Renal pelvis (tissue), 4 donors: ENCODE data around the gene DENND4A. TPM values are rescaled to one million over a fixed set of nuclear protein-coding genes. Genes with fewer than 3 reads are reported as not detected.
"Not testable (repeated sequence)": the region's sequence is repeated elsewhere in the genome, so short reads cannot be mapped to it uniquely, and the experiment has no call there.

ENCODE experiments used
- DNase-seq: peaks from one replicate; pipeline ENCODE4 v3.0.0-alpha.2; 2013
- polyA plus RNA-seq, 3 donors: library from polyadenylated mRNA; unstranded; fragments of 120-200 nt; gene quantifications; one replicate each; pipeline ENCODE4 v1.2.1, GENCODE V29; 2013; ENCODE audit not compliant: insufficient read length in 3 of 3

DENND4A gene
- polyA plus RNA-seq, 3 donors, result 13.3 to 19.6 (median 15.4) TPM

DNA sequence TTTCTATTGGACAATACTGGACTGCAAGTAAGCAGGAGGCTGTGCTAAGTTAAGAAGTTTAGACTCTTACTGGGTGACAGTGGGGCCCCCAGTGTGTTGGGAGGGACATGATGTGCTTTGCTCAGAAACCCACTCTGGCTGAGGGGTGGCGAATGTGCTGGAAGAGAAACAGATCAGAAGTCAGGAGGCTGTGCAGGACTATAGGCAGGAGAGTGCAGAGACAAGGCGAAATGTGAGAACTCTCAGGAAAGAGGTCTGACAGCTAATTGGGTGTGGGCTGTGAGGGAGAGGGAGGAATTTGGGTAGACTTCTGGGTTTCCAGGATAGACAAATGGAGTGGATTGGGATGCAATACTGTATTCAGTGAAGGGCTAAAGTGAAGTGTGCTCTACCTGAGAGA lies 158.3 kb downstream of the DENND4A start:
- DNase-seq, result no peak

DNA sequence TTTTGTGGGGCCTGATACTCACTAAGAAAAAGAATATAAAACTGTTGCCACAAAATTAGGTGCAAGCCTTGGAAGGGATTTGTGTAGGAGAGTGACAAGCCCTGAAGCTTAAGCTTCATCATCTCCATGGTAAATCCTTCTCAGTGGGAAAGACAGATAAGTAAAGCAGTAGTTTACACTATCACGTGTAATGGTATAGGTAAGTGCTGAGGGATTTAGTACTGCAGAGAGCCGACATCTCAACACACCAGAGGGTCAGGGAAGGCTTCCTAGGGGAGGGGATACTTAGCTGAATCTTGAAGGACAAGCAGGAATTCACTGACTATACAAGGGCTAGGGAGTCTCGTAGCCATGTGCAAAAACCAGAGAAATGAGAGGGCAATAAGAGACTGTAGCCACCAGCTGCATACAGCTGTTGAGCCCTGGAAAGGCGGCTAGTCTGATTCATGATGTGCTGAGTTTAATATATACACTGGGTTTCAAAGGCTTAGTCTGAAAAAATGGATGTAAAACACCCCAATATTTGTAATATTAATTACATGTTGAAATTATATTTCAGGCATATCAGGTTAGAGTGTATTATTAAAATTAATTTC lies 159.2 kb downstream of the DENND4A start:
- DNase-seq, result peak; percentile 31

DNA sequence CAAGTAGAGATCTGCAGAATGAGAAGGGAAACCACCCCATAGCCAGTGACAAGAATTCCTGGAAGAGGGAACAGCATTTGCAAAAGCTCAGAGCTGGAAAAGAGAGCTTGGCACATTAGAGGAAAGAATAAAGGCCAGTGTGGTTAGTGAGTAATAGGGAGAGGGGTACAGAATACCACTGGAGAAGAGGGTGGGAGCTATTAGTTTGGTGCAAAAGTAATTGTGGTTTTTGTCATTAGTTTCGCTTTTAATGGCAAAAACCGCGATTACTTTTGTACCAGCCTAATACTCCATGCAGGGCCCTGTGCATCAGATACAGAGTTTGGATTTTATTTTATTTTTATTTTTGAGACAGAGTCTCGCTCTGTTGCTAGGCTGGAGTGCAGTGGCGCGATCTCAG lies 160.6 kb downstream of the DENND4A start:
- no peak for DNase-seq

DNA sequence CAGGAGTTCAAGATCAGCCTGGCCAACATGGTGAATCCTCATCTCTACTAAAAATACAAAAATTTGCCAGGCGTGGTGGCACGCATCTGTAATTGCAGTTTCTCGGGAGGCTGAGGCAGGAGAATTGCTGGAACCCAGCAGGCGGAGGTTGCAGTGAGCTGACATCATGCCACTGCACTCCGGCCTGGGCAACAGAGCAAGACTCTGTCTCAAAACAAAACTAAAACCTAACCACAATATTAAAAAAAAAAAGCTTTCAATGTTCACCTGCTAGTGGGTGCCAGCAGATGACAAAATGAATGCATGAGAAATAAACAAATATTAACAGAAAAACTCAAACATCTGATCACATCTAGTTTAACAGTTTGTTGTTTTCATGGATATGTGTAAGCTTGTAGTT lies 161.3 kb downstream of the DENND4A start:
- DNase-seq, result no peak

DNA sequence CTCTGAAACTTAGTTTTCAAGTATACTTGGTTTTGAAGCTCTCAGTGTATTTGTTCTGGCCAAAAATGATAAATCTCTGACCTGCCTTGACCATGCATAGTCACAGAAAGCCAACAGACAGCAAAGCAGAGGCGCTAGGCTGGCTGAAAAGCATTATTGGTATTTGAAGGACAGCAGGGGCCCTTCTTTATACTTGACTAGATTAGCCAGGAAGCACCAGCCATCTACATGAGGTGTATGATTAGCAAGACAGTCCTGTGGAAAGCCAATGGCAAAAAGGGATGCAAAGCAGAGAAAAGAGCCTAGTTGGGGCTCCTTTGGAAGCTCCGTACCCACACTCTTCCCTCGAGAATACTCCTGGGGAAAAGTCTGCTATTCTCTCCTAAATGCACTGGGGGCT lies 162.5 kb downstream of the DENND4A start:
- no peak for DNase-seq

DNA sequence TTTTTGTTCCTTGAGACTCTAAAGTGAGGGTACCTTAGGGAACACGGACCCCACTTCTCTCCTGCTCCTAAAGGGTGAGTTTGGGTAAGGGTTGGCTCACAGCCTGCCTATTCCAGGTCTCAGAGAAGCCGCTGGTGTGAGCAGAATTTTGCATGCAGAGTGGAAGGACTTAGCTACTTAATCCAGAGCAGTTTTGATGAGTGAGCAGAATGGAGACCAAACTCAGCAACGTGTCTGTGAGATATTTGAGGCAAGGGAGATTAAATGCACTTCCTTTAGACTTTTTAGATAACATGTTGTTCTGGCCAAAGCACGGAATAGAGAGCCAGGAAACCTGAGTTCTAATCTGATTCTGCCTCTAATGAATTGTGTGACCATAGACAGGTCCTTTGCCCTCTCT lies 165.2 kb downstream of the DENND4A start:
- no peak for DNase-seq

DNA sequence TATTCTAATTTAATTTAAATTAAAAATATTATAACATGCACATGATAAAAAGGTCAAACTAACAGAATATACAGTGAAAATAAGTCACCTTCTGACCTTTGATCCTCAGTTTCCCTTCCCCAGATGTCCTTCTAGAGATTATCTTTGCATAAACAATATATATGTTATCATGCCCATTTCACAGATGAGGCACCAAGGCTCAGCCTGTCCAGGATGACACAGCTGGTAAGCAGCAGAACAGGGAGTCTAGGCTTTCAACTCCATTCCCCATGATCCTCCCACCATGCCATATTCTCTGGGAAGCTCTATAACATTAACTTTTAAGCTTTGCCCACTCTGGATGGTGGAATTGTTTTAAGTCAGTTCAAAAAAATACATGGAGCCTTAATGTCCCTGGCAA lies 169.0 kb downstream of the DENND4A start:
- DNase-seq, result no peak

DNA sequence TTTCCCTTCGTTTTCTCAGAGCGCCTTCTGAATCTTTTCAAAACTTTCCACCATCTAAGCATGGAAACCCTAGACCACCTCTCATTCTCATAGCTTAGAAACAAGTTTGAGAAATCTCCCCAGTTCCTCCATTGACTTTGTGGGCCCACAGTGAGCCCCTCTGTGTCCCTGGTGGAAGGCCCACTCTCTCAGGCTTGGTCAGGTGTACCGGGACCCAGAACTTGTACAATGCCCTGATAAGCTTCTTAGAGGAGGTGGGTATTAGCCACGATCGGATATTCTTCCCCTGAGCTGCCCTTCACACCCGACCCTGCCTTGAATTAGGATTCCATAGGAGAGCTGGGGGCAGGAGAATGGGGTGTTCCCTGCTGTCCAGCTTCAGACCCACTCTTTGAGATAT lies 170.5 kb downstream of the DENND4A start, which contains the start of gene SLC24A1:
Gene SLC24A1, plus strand, starts transcription at position 301 of the 400 bp plus-strand sequence. CDS start 2,143 bp downstream, outside the sequence.
- DNase-seq, result no peak

DNA sequence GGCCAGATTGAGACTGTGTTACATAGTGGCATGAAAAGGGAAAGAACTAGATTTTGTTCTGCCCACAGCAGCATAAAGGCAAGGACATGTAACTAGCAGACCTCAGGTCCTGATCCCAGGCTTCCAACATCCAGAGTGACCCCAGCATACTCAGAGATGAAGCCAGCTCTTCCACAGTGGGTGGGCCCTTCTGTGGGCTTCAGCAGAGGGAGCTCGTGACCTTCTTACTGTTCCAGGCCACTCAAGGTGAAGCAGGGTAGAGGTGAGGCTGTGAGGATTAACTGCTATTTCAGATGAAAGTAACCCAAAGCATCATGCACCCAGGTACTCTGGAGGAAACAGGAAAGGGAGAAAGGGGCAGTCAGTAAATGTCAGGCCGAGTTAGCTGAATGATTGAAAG lies 171.3 kb downstream of the DENND4A start:
- no peak for DNase-seq

DNA sequence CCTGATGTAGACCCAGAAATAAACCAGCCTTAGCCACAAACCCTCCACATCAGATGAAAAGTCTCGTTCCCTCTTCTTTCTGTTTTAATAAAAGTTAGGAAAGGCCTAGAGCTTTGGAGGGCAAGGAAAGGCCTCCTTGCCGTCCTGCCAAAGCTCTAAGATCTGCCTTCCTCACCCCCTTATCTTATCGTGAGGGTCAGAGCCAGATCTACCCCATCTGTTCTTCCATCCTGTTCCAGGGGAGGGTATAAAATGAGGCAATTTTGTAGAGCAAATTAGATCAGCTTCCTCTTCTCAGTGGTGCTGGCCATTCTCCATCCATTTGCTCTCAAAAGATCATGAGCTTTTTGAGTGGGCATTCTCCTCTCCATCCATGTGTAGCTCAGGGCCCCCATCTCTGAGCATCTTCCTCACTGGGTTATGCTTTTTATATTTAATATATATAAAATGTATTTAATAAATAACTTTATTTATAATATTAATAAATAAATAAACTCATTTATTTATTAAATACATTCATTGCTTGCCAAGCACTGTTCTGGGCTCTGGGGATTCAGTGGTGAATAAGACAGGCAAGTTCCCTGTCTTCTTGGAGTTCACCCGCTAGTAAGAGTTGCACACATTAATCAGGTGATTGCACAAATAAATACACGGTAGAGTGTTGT lies 172.3 kb downstream of the DENND4A start:
- DNase-seq, result no peak

DNA sequence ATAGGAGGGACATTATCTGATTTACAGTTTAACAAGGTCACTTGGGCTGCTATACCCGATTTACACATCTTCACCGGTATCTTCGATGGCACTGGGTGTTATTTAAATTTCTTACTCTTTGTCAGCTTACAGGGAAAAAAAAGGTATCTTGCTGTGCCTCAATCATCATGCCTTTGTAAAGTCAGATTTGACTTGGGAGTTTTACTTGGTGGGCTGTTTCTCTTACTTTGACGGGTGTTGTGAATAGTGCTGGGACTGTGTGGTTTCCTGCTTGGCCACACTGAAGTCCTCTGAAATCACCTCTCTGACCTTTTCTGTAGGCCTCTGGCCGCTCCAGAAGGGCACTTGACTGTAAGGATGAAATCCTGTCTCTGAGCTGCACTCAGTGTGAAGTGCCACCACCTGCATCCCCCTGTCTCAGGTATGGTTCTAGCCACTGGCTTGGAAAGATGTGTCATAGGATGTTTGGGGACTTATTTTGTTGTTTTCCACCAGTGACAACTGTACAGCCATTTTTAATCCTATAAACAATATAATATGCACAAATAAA lies 173.5 kb downstream of the DENND4A start:
- no peak for DNase-seq

DNA sequence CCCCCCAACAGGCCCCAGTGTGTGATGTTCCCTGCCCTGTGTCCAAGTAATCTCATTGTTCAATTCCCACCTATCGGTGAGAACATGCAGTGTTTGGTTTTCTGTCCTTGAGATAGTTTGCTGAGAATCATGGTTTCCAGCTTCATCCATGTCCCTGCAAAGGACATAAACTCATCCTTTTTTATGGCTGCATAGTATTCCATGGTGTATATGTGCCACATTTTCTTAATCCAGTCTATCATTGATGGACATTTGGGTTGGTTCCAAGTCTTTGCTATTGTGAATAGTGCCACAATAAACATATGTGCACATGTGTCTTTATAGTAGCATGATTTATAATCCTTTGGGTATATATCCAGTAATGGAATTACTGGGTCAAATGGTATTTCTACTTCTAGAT lies 176.2 kb downstream of the DENND4A start:
- not testable (repeated sequence) for DNase-seq

DNA sequence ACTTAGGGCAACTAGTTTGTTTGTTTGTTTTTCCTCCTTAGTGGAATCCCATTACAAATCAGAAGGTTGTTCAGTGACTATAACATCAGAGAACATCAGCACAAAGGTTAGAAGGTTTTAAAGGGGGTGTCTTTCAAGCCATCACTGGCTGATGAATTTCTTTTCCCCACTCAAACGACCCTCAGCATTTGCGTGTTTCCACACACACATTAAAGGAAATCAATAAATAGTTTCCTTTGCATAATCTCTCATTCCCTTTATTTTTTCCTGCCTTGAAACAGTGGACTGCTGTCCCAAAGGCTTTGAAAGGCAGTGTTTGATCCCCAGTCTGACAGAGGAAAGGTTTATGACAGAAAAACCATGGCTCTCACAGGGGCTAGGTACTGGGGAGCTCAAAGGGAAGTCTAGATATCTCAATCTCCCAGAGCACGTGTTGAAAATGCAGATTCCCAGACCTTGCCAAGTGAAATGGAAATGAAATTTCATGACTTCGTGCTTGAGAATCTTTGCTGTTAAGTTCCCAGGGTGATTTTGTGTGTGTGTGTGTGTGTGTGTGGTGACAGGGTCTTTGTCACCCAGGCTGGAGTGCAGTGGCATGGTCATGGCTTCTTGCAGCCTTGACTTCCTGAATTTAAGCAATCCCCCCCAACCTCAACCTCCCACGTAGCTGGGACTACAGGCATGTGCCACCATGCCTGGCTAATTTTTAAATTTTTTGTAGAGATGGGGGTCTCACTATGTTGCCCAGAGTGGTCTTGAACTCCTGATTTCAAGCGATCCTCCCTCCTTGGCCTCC lies 178.9 kb downstream of the DENND4A start:
- DNase-seq, result no peak

DNA sequence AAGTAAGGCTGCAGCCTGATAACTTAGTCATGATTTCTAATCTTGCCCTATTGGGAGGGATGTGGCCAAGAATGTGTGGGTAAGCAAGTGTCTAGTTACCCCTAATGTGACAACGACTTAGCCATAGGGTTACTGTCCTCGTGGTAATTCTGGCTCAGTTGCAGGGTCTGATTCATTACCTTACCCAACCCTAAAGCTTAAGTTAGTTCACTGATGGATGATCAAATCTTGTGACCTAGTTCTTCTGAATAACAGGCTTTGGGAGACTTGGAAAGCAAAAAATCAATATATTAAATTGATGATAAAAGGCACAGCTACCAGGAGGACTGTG lies 179.5 kb downstream of the DENND4A start:
- no peak for DNase-seq

DNA sequence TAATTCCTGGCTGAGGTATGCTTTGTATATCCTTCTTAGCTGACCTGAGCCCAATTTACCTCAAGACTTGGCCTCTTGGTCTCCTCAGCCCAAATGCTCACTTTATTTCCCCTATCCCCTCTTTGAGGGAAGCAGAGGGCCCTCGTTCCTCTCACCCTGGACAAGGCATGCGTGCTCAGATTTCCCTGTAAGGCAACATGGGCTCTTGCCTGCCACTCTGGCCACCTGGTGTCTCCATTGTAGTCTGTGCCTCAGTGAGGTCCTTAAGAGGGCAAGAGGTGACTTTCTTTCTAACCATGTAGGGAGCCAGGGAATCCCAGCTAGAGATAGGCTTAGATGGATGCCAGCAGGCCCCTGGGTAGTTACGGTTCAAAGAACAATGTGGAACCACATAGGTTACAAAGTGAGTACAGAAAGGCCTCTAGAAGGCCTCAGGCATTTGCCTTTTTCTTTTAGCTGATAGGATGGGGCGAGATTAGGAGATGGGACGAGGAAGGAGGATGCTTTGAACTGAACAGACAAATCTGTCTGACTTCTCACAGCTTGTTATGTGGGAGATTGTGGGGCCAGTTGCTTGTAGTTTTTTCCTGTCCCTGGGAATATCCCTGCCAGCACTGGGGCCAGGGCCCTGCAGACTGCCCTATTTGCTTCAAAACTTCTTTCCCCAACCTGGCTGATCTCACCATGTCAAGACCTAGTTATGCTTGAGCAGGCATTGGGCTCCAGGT lies 180.0 kb downstream of the DENND4A start:
- no peak for DNase-seq

DNA sequence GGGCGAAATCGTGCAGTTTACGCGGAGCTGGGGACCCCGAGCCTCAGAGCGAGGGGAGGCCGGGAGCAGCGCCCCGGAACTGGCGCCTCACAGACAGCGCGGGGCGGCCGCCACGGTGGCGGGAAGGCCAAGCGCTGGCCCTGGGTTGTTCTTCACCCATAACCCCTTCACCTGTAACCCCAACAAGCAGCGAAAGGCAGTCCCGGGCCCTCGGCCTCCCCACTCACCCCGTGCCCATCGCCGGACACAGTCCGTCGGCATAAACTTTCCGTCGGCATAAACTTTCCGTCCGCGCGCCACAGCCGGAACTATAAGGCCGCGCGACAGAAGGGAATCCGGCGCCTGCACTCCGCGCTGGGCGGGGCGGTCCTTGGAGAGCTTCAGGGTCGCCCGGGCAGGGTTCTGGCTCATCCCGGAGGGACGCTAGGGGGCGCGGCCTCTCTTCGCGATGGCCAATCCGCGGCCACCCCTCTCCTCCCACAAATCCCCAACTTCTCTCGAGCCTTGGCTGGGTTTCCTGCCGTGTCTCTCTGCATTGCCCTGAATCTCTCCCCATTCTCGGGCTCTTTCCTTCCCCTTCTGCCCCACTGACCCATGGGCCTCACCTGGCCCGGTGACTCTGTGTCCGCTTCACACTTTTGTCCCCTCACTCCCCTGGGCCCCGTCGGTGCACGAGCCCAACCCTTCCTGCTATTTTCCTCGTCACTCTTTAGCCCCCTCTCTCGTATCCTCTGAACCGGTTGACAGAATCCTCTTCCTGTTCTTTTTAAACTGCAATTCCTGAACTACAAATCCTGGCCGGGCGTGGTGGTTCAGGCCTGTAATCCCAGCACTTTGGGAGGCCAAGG lies 181.0 kb downstream of the DENND4A start, which contains the start of gene INTS14:
Gene INTS14, minus strand, starts transcription at position 261 of the 848 bp plus-strand sequence. CDS start 3,751 bp downstream, outside the sequence.
- DNase-seq, result peak; percentile 97

Other genes starting within 250 kb of the DENND4A start
- 10 to 100 TPM; 48.7 to 52.5 (median 51.0) TPM for gene INTS14, start 181.2 kb downstream of the DENND4A start, polyA plus RNA-seq
- 10 to 100 TPM; 20.3 to 28.3 (median 23.7) TPM for gene SLC24A1, start 170.4 kb downstream of the DENND4A start, polyA plus RNA-seq
- 100 to 1,000 TPM; 226 to 285 (median 254) TPM for gene RAB11A, start 77.2 kb upstream of the DENND4A start, polyA plus RNA-seq